Thoracic aorta endothelial cell (primary cell): ENCODE results near the gene VASH1. TPM values are rescaled to one million over a fixed set of nuclear protein-coding genes. Genes with fewer than 3 reads are reported as not detected.

ENCODE experiments used
- total RNA-seq: library from RNA; depleted of rRNA; stranded (reverse); fragments of >200 nt; gene quantifications from 2 replicates; pipeline ENCODE4 v1.2.3, GENCODE V29; 2012

The VASH1 gene
- total RNA-seq: 52.8 and 54.5 TPM in 2 replicates

GRCh38 chr14:76761136-76761959, at the start of gene VASH1:
Gene VASH1, plus strand, starts transcription at chr14:76761468. Its CDS starts 1,354 bp downstream, at chr14:76762822.

GRCh38 chr14:76812422-76813383, 51.4 kb downstream of the VASH1 start, which contains the start of gene ANGEL1:
Gene ANGEL1, minus strand, starts transcription at chr14:76812882. Its CDS starts 55 bp downstream, at chr14:76812827.

GRCh38 chr14:76826122-76826521, 64.9 kb downstream of the VASH1 start, which contains the start of gene LRRC74A:
Gene LRRC74A, plus strand, starts transcription at chr14:76826408. Its CDS starts 290 bp downstream, at chr14:76826698.

Other genes starting within 250 kb of the VASH1 start
- 15.4 and 15.5 TPM in 2 replicates for gene ANGEL1, start 51.4 kb downstream of the VASH1 start, total RNA-seq
- not detected in 2 replicates for gene LRRC74A, start 64.9 kb downstream of the VASH1 start, total RNA-seq